Hematopoietic multipotent progenitor cell treated with erythropoietin and hydrocortisone succinate and interleukin-3 and kit ligand, for 15 days (in vitro differentiated cells): ENCODE data around the gene MYL6.
"Not testable (repeated sequence)": the region's sequence is repeated elsewhere in the genome, so short reads cannot be mapped to it uniquely, and the experiment has no call there.

ENCODE experiments used
- DNase-seq: peaks from one replicate; pipeline ENCODE4 v3.0.0-alpha.2; 2015; ENCODE audit warnings: low spot score

The MYL6 gene

DNA sequence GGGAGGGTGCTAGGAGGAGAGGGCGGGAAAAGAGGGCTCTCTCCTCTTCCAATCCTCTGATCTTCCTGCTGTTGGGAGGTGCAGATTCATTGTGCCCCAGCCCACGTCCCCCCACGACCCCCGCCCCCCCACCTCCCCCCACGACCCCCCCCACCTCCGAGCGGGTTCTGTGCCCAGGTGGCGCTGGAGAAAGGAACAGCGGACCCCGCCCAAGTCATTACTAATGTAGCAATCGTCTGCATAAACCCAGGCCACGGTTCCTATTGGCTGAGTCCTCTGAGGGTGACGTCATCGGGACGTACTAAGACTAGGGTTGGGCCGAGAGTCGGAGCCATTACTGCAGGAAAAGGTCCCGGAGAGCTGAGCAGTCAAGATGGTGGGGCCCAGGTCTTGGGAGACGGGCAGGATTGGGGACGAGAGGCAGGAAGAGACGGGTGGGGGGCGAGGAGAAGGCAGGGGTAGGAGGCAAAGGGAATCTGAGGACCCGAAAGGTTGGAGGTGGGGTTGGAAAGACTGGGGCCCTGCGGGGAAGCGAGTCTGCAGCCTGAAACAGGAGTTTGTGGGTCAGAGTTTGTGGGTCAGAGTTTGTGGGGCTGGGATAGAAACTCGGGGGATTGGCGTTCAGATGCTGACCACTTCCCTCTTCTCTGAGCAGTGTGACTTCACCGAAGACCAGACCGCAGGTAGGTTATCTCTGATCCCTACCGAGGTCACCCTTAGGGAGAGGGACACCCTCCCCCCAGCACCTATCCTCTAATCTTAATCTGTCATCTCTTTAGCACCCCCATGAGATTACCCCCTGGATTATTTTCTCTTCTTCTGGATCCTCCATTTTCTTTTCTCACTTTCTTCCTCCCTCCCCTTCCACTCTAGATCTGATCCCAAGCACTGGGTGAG, at the start of gene MYL6:
MYL6 (plus strand) TSS at position 331 of the 897 bp plus-strand sequence; CDS start at position 374, 43 bp downstream.
- peak; percentile 97 for DNase-seq

DNA sequence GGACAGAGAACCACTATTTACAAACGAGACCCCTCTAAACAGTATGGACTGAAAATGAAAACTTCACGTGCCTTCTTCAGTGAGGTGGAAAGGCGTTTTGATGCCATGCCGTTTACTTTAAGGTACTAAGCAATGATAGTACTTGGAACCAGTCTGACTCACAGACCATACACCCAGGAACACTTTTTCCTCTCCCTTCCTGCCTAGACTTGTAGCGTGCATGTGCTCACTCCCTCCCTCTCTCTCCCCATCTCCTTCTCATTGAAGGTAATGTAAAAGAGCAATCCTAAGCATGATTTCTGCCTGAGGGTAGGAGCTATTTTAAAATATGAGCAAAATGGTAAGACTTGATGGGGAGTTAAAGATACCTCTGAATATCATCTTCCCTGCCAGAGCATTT, 47.6 kb upstream of the MYL6 start:
- no peak for DNase-seq

DNA sequence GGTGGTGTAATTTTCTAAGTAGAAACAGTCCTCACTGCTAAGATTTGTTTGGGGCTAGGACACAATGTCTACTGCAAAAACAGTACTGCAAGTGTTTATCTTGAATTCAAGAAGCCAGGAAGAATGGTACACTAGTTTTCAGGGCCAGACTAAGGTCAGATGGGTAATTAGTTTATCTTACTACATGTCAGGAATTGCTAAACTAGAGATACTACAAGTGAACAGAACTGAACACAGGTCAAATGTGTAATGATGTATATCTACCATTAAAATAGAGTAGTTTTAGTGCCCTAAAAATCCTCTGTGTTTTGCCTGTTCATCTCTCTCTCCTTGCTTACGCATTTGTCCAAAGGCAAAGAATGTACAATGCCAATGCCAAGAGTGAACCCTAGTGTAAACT, 44.1 kb upstream of the MYL6 start:
- no peak for DNase-seq

DNA sequence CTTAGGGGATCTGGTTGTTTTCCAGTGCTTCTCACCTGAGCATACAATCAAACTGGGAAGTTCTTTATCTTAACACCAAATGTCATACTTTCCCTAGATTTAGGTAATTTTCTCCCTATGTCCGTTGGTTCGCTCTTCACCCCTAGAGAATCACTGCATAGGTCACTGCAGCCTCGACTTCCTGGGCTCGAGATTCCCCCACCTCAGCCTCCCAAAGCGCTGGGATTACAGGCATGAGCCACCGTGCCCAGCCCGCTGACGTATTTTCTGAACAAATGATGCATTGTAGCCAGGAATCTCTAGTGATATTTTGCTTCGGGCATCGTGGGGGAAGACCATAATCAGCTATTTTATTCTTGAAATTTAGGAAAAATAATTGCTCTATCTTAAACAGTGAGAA, 42.8 kb upstream of the MYL6 start:
- no peak for DNase-seq

DNA sequence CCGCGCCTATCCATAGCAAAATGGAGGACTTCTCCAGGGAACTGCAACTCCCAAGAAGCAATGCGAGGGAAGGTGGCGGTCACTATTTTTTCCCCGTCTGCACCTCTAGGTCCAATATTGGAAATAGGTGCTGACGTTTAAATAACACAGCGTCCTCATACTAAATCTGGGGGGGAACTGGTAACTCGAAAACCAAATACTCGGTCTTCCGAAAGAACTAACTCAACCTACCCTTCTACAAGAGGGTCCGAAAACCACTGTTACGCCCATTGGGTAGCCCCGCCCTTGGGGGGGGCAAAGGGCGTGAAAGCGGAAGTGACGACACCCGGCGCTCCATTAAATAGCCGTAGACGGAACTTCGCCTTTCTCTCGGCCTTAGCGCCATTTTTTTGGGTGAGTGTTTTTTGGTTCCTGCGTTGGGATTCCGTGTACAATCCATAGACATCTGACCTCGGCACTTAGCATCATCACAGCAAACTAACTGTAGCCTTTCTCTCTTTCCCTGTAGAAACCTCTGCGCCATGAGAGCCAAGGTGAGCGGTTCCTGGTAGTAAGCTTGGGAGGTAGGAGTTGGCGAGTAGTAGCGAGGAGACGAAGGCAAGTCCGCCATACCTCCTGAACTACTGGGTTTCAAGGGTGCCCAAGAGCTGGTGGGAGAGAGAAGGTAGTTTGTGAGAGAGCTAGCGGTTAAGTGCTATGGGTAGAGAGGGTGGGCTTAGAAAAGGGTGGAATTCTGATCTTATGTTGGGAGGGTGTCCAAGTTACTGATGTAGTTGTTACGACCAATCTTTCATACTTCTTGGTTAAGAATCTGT, 41.7 kb upstream of the MYL6 start, which contains the start of gene RPL41:
RPL41 (plus strand) TSS at position 367 of the 815 bp plus-strand sequence.
- DNase-seq = peak; percentile 97

DNA sequence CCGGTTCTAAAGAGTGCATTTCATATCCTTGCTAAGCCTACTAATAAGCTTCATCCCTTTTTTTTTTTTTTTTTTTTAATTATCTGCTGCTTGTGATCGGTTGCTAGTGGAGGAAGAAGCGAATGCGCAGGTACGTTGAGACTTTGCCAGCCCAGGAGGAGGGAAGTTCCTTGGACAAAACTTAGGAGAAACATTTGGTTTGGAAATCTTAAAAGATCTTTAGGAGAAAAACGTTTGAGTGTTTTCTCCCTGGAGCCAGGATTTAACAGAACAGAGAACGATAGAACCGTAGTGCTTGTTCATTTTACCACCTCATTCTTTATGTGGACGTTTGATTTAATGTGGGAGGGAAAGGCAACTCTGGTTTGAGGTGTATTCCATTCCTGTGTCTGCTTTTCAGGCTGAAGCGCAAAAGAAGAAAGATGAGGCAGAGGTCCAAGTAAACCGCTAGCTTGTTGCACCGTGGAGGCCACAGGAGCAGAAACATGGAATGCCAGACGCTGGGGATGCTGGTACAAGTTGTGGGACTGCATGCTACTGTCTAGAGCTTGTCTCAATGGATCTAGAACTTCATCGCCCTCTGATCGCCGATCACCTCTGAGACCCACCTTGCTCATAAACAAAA, 41.0 kb upstream of the MYL6 start:
- not testable (repeated sequence) for DNase-seq

DNA sequence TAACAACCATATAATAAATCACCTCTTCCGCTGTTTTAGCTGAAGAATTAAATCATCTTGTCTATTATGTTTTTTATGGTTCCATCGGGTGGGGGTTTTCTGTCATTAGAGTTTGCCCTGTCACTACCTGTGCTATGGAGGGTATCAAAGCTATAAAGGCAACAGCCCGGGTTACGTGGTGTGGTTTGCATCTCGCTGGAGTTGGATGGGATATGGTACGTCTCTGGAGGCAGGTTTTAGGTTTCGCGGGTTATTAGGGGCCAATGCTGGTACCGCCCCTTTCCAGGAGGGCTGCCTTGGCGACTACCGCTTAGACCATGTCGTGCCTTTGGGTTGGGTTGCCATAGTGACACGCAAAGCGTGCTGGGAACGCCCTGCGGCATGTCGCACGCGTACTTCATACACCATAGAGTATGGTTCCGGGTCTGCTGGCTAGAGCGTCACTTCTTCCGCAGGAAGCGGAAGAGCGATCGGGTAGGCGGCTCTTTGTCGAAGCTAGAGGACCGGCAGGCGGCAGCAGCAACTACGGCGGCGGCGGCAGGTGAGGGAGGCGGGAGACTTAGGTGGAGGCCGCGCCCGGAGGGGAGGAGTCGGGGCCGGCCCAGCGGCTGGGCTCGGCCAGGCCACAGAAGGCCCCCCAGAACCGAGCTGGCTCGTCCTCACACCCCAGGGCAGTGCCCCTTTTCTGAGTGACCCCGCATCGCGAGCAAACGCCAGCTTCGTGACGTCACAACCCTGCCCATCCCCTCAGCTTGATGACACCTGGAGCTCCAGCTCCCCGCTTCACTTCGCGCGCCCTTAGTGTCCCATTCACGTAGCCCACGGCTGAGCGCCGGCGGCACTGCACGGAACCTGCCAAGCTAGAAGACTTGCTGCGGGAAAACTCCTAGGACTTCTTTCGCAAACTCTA, 40.1 kb upstream of the MYL6 start, which contains the start of gene ZC3H10:
ZC3H10 (plus strand) TSS at position 489 of the 910 bp plus-strand sequence. CDS start 2,297 bp downstream, outside the sequence.
- peak; percentile 99 for DNase-seq

DNA sequence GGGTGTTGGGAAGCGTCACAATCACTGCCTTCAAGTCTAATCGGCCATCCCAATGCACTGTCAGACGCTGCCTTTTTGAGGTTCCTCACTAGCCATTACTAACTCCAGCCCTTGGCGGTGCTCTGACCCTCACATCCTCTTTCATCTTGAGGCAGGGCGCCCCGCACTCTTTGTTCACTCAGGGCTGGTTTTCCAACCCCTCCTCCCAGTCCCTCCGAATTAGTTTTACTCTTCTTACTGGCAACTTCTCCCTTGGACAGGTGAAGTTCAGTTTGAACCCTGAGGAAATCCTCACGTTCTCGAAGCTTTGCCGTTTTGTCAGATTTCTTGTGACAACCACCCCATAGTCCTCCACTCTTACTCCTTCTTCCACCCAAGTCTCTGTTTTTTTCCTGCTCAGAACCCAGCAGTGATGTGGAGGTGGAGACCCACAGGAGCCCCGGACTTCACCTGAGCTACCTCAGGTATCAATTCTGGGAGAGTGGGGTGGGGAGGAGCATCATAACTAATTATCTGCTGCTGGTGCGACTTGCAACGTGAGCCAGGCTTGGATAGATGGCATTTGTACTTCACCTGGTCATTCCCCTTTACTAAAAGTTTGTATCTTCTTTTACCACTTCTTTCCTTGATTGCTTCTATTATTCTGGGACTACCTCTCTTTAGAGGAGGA, 39.3 kb upstream of the MYL6 start:
- no peak for DNase-seq

DNA sequence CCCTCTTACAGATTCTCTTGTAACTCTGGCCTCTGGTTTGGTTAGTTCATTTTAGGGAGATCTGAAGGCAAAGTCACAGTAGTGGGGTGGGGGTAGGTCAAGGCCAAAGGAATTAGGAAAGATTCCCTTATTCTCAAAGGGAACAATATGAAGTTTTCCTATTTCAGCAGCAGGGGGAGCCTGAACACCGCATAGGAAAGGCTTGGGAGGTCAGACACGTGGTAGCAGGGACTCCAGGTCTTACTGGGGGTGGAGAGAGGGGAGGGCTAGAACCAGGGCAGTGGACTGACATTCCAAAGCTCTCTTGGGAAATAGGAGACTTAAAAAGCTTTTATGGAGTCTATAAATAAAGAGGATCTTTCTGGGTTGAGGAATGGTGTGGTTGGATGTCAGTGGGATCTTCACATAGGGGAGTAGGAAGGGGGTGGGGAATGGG, 38.8 kb upstream of the MYL6 start:
- DNase-seq = peak; percentile 85

DNA sequence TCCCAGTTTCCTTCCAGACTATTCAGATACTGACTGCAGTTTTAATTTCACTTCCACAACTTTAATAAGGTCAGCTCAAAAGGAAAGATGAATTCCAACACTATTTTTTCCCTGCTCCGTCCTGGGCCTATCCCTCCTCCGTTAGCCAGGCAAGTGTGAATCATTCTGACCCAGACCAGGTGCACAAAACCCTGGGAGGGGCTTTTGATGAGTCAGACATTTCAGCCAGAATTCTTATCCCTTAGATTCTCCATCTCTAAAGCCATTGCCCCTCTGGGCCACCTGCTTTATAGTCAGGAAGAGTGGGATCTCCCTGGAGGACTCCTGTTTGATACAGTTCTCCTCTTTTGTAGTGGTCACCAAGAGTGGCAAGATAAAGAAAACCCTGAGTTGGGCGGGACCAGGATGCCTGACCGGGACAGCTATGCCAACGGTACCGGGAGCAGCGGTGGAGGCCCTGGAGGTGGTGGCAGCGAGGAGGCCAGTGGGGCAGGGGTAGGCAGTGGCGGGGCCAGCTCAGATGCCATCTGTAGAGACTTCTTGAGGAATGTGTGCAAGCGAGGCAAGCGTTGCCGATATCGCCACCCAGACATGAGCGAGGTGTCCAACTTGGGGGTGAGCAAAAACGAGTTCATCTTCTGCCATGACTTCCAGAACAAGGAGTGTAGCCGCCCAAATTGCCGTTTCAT, 37.9 kb upstream of the MYL6 start:
- no peak for DNase-seq

DNA sequence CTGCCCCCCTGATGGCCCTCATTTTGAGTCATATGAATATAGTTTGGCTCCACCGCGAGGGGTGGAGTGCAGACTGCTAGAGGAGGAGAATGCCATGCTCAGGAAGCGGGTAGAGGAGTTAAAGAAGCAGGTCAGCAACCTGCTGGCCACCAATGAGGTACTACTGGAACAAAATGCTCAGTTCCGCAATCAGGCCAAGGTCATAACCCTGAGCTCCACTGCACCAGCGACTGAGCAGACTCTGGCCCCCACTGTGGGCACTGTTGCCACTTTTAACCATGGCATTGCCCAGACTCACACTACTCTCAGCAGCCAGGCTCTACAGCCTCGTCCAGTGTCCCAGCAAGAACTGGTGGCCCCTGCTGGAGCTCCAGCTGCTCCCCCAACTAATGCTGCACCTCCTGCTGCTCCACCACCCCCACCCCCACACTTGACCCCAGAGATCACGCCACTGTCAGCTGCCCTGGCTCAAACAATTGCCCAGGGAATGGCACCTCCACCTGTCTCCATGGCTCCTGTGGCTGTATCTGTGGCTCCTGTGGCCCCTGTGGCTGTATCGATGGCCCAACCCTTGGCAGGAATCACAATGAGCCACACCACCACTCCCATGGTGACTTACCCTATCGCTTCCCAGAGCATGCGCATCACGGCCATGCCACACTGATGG, 36.8 kb upstream of the MYL6 start:
- DNase-seq = no peak

DNA sequence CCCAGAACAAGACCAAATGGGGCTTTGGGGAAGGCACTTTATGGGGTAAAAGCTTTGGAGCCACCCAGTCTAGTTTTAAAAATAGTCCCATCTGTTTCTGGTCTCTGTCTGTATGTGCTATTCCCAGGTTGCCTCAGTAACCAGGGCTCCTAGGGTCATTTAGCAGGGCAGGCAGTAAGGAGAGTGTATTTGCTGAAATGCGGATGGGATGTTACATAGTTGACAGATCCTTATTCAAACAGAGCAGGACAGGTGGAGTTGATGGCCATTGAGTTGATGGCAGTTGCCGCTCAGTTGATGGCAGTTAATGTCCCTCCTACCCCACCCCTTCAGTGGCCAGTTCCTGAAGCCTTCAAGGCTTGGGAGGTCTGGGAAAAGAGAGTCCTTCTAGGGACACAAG, 35.5 kb upstream of the MYL6 start:
- no peak for DNase-seq

DNA sequence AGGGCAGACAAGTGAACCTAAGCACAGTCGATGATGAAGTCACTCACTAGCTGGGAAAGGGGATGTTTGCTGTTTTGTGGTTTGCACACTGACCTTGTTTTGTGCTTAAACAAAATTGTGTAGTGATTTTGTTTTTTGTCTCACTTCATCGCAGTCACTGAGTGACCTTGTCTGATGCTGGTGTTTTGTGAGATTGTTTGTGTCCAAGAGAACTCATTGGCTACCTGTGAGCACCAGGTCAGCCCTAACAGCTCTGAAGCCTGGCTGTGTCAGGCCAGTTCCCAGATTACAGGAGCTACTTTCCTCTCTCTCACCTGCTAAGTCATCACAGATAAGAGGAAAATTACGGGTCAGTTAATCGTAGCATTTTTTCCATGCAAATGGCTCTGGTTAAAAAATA, 34.0 kb upstream of the MYL6 start:
- no peak for DNase-seq

DNA sequence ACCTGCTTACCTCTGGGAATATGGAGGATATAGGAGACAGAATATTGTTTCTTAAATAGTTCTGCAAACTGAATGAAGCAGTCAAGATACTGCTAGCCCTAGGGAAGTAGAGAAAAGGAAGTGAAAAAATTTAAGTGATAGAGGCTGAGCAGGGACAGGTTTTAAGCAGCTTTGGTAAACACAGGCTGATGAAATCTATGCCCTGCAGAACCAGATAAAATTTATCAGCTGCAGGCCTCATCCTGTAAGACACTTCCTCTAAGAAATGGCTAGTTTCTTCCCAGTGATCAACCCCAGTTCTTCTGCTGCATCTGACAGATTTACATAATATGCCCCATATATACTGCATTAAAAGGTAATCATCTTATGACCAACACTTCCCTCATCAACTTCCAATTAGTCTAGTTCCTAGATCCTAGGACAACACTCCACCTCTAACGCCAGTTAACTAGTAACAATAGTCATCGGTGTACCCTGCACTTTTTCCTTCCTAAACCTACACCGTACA, 31.4 kb upstream of the MYL6 start:
- peak; percentile 58 for DNase-seq

DNA sequence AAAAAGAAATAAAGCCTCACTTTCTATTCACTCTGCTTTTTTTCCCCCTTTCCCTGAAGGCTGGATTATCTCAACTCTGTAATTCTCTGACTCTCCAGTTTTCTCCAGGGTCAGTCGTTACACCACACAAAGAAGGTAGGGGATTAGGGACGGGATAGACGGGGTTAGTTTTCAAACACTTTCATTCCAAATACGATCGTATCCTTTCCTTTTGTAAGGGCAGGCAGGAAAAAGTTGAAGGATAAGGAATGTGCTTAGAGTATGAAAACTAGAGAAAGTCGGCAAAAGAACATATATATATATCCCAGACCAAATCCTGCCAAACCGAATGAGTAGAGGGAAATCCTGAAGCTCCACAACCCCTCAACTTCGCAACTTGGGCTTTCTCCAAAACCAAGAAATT, 30.7 kb upstream of the MYL6 start:
- no peak for DNase-seq

DNA sequence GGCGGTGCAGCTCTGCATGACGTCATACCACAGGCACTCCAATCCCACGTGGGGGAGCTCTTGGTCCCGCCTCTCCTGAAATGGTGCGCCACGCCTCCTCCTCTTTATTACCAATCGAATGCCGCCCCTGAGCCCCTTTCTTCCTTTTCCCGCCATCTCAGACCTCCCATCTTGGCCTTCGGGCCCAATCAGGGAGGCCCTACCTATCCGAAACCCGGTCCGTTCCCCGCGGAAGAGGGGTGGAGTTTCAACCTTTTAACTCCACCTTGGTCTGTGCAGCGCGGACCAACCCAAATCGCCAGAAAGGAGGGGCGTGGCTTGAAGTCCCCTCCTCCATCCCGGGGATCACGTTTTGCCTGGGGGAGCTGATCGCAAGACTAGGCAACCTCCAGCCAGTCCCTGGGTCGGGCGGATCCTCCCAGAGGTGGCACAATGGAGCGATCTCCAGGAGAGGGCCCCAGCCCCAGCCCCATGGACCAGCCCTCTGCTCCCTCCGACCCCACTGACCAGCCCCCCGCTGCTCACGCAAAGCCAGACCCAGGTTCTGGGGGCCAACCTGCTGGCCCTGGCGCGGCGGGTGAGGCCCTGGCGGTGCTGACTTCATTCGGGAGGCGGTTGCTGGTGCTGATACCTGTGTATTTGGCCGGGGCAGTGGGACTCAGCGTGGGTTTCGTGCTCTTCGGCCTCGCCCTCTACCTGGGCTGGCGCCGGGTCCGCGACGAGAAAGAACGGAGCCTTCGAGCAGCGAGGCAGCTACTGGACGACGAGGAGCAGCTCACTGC, 30.1 kb upstream of the MYL6 start, which contains the start of gene ESYT1:
ESYT1 (plus strand) TSS at position 380 of the 782 bp plus-strand sequence; CDS start at position 433, 53 bp downstream.
- peak; percentile 98 for DNase-seq

DNA sequence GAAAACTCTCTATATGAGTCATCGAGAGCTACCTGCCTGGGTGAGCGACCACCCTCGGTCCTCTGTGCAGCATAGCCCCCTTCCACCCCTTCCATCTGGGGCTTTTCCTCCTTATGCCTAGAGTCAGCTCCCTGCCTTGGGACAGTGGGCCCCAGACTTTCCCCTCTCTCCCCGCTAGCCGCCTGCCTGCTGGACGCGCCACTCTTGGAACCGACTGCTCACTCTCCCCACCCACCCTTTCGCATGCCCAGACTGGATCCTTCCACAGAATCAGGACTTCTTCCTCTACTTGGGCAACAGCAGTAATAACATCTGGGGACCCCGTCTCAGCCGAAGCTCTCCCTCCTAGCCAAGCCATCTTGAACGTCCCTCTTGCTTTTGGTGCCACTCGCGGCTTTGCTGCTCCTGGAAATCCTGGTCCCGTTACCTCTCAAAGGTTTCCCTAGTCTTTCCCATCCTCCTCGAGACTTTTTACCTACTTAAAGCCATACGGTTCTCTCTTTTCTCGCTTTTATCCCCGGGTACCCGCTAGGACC, 29.4 kb upstream of the MYL6 start:
- DNase-seq = no peak
